Coronary artery (tissue), 2 donors: ENCODE results near the gene ACOT8.
A peak's percentile ranks its signal among the peaks of the same experiment; 100 is the strongest.
"Not testable (repeated sequence)": the region's sequence is repeated elsewhere in the genome, so short reads cannot be mapped to it uniquely, and the experiment has no call there.

Experiments used
- DNase-seq: peaks from one replicate; pipeline ENCODE4 v3.0.0-alpha.2; 2017; ENCODE audit warnings: low spot score
- H3K27ac ChIP-seq, 2 donors: fragments of 200-600 bp; sonication (generic); one replicate each; pipeline ENCODE4 v1.5.1; 2016 to 2019
- H3K4me3 ChIP-seq: fragments of 200-600 bp; sonication (generic); 2 replicates; pipeline ENCODE4 v1.5.1; 2016; ENCODE audit warnings: mild to moderate bottlenecking, moderate library complexity
- TF ChIP-seq, protein P1 (sequence below): fragments of 200-600 bp; sonication (generic); IDR thresholded peaks from one replicate; pipeline ENCODE4 v1.5.1; 2019; ENCODE audit warnings: antibody characterized with exemption

ACOT8 gene

DNA sequence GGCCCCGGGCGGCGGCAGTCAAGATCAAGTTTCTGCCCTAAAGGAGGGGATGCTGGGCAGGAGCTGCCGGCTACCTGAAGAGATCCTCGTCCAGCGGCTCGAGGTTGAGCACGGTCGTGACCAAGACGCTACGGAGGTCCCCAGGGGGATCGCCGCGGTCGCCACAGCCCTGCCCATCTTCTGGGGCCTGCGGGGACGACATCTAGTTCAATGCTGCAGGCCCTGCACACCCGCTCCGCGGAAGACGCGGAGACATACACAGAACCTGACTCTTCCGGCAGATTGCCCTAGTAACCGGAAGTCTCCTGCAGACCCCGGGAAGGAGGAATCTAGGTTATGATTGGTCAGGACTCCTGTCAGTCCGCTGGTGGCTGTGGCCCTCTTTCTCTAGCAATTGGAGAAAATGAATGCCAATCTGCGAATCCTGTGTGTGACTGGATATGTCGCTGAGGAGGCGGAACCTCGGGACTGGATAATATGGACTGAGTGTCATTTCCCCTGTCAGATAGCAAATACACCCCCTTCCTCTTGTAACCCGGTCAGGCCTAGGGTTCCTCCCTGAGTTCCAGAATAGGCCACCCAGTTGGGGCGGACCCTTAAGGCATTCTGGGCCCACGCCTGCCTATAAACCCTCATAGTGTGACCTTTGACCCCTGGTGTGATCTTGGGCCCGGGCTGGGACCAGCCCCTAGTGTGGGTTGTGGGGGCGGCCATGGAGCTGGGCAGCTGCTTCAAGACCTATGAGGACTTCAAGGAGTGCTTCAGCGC, at the start of gene ACOT8, which contains the start of gene ZSWIM3:
Gene ACOT8, minus strand, starts transcription at position 279 of the 768 bp plus-strand sequence. Its CDS starts 77 bp downstream, at position 202.
Gene ZSWIM3, plus strand, starts transcription at position 501 of the 768 bp plus-strand sequence. Its CDS starts 212 bp downstream, at position 713.
- peak within 1 kb of the TSS; percentile 55 to 90 for H3K27ac ChIP-seq
- TF ChIP-seq, protein P1, sequence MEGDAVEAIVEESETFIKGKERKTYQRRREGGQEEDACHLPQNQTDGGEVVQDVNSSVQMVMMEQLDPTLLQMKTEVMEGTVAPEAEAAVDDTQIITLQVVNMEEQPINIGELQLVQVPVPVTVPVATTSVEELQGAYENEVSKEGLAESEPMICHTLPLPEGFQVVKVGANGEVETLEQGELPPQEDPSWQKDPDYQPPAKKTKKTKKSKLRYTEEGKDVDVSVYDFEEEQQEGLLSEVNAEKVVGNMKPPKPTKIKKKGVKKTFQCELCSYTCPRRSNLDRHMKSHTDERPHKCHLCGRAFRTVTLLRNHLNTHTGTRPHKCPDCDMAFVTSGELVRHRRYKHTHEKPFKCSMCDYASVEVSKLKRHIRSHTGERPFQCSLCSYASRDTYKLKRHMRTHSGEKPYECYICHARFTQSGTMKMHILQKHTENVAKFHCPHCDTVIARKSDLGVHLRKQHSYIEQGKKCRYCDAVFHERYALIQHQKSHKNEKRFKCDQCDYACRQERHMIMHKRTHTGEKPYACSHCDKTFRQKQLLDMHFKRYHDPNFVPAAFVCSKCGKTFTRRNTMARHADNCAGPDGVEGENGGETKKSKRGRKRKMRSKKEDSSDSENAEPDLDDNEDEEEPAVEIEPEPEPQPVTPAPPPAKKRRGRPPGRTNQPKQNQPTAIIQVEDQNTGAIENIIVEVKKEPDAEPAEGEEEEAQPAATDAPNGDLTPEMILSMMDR, result no peak

DNA sequence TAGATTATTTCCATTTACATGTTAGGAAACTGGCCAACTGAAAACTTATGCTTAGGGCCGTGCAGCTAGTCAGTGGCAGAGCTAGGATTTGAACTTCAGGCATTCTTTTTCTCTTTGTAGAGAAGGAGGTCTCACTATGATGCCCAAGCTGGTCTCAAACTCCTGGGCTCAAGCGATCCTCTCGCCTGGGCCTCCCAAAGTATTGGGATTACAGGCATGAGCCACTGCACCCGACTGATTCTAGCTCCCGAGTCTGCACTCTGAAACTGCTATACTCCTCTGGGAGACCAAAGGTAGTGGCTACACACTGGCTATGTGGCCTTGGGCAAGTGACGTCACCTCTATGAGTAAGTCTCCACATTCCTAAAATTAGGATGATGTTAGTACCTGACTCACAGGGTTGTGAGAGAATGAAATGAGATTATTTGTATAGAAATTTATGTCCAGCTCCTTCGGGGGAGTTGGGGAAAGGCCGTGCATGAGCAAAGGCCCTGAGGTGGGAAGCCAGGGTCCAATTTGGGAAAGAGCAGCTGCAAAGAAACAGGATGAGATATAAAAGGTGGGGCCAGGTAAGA, 48.4 kb upstream of the ACOT8 start:
- H3K4me3 ChIP-seq, result no peak overlapping the region
- TF ChIP-seq, protein P1, result no peak
- DNase-seq, result no peak
- H3K27ac ChIP-seq, result no peak overlapping the region

More for the DNA sequence above, at the start of gene ACOT8, which contains the start of gene ZSWIM3:
- DNase-seq, result peak; percentile 97
- peak within 1 kb of the TSS; percentile 99 for H3K4me3 ChIP-seq

DNA sequence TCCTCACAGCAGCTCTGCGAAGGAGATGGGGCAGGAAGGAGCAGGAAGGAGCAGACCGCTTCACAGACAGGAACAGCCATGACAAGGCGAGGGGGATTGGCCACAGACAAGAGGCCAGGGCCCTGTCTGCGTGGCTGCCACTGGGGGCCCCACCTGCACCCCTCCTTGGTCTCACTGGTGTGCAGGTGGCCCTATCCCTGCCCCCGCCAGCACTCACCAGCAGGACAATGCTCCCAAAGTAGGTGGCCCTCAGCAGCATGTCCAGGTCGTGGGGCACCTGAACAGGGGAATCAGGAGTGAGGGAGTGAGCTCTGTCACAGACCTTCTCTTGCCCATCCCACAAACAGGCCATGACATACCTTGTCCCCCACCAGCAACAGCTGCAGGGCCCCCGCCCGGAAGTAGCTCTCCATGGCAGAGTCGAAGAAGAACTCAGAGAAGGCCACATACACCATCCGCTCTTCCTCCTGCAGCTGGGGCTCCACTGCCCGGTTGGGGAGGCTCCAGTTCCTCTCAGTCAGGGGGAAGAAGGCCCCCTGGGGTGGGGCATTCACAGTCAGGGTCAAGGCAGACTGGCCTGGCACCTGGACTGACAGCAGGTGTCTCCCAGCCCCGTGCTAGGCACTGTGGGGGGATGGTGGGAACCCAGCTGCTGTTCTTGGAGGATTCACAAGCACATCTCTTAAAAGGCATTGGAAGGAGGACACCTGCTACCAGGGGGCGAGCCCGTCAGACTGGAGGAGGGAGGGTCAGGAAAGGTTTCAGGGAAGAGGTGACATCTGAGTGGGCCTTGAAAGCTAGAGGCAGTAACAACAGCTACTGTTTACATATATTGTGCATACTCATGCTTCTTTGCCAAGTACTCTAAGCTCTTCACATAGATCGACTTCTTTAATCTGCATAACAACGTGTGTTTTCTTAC, 47.7 kb upstream of the ACOT8 start:
- DNase-seq, result no peak
- Histone ChIP-seq H3K27ac (no peak overlapping the region), H3K4me3 (no peak overlapping the region)
- TF ChIP-seq, protein P1, result no peak

DNA sequence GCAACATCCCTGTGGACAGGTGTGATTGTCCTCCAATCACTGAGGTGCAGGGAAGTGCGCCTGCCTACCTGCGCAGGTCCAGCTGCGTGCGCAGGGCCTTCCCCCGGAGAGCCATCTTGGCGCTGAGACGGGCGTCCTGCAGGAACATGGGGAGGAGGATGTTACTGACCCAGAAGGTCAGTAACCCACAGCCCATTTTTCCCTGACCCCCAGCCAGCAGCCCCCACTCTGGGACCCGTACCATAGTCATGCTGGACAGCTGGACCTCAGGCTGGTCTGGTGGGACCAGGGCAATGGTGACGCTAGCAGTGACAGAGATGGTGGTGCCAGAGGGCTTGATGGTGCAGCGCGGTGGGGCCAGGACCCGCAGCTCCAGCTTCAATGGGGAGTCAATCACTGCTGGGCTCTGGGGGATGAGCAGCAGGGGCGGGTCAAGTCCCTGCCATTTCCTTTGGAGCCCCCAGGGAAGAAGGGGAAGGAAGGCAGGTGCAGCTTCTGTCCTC, 45.1 kb upstream of the ACOT8 start:
- H3K27ac ChIP-seq, result no peak overlapping the region
- no peak overlapping the region for H3K4me3 ChIP-seq
- no peak for DNase-seq
- TF ChIP-seq, protein P1, result no peak

DNA sequence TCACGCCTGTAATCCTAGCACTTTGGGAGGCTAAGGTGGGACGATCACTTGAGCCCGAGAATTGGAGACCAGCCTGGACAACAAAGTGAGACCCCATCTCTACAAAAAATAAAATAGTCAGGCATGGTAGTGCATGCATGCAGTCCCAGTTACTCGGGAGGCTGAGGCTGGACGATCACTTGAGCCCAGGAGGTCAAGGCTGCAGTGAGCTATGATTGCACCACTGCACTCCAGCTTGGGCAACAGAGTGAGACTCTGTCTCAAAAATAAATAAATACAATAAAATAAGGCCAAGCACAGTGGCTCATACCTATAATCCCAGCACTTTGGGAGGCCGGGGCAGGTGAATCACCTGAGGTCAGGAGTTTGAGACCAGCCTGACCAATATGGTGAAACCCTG, 44.1 kb upstream of the ACOT8 start:
- H3K4me3 ChIP-seq, H3K27ac ChIP-seq, DNase-seq: not testable (repeated sequence)

DNA sequence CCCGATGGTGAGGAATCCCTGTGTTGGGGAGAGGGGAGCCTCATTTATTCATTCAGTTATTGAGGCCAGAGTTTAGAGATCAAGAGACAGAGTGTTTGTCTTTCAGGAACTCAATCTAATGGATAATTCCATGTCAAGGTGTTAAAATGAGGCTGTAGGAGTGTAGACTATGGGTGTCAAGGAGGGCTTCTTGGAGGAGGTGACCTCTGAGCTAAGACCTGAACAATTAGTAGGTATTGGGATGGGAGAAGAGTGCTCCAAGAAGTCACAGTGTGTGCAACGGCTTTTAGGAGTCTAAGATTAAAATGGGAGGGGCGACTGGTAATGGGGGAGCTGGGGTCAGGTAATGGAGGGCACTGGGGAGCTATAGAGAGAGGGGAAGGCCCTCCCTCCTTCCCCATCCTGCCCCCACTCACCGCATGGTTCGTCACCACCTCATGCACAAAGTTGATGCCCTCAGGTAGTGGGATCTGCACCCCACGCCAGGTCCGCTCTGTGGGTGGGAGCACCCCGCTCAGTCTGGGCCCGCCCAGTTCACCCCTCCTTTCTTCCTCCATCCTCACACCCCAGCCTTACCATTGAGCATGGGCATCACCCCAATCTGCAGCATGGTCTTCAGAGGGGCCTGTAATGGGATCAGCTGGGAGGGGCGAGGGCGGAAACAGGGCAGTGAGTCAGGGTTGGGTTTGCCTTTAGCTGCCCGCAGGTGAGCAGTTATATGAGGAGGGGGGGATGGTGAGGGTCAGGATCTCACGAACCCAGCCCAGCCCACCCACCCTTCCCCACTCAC, 42.0 kb upstream of the ACOT8 start:
- TF ChIP-seq, protein P1, result no peak
- Histone ChIP-seq H3K4me3 (no peak overlapping the region), H3K27ac (no peak overlapping the region)
- DNase-seq, result no peak
